Jurkat, Clone E6-1 (cell line): Measurements from ENCODE around the gene MYCBP.

Experiments
- DNase-seq: peaks from one replicate; pipeline ENCODE4 v3.0.0-alpha.2; 2011; ENCODE audit warnings: low read depth, low spot score
- H3K4me3 ChIP-seq: 2 replicates; pipeline ENCODE4 v1.5.1; 2011; ENCODE audit warnings: mild to moderate bottlenecking, low read length, control low read depth, moderate library complexity

MYCBP gene

GRCh38 chr1:38831731-38832369 is 41.3 kb downstream of the MYCBP start:
- no peak overlapping the region for H3K4me3 ChIP-seq
- DNase-seq = no peak

- H3K4me3 ChIP-seq = no peak overlapping the region
- DNase-seq = no peak
These were observed 43.8 kb downstream of the MYCBP start for GRCh38 chr1:38829368-38829767.

GRCh38 chr1:38827318-38827717 is 45.8 kb downstream of the MYCBP start:
- H3K4me3 ChIP-seq = no peak overlapping the region
- no peak for DNase-seq

GRCh38 chr1:38826886-38827285 is 46.3 kb downstream of the MYCBP start:
- no peak overlapping the region for H3K4me3 ChIP-seq
- no peak for DNase-seq

- no peak for DNase-seq
- H3K4me3 ChIP-seq = no peak overlapping the region
These were observed 46.9 kb downstream of the MYCBP start for GRCh38 chr1:38826262-38826661.

GRCh38 chr1:38820860-38821259 is 52.3 kb downstream of the MYCBP start:
- no peak for DNase-seq
- no peak overlapping the region for H3K4me3 ChIP-seq

- no peak for DNase-seq
- no peak overlapping the region for H3K4me3 ChIP-seq
These were observed 53.6 kb downstream of the MYCBP start for GRCh38 chr1:38819516-38819915.

GRCh38 chr1:38819040-38819439 is 54.1 kb downstream of the MYCBP start:
- no peak overlapping the region for H3K4me3 ChIP-seq
- DNase-seq = no peak

GRCh38 chr1:38818175-38818976 is 54.8 kb downstream of the MYCBP start:
- H3K4me3 ChIP-seq = no peak overlapping the region
- DNase-seq = no peak

- no peak overlapping the region for H3K4me3 ChIP-seq
- DNase-seq = no peak
These were observed 55.6 kb downstream of the MYCBP start for GRCh38 chr1:38817267-38818174.

- no peak overlapping the region for H3K4me3 ChIP-seq
- peak; percentile 17 for DNase-seq
These were observed 57.1 kb downstream of the MYCBP start for GRCh38 chr1:38815903-38816627.

- DNase-seq = no peak
- H3K4me3 ChIP-seq = no peak overlapping the region
These were observed 58.1 kb downstream of the MYCBP start for GRCh38 chr1:38814984-38815464.

- no peak overlapping the region for H3K4me3 ChIP-seq
- DNase-seq = no peak
These were observed 58.6 kb downstream of the MYCBP start for GRCh38 chr1:38814444-38814983.

GRCh38 chr1:38812981-38813380 is 60.2 kb downstream of the MYCBP start:
- DNase-seq = no peak
- no peak overlapping the region for H3K4me3 ChIP-seq
